ENCODE measurements around the gene ZNF451. TPM values are rescaled to one million over a fixed set of nuclear protein-coding genes. Genes with fewer than 3 reads are reported as not detected.

ZNF451 gene
- polyA plus RNA-seq, 1 donor from 2014 or later, result 60.2 TPM

DNA sequence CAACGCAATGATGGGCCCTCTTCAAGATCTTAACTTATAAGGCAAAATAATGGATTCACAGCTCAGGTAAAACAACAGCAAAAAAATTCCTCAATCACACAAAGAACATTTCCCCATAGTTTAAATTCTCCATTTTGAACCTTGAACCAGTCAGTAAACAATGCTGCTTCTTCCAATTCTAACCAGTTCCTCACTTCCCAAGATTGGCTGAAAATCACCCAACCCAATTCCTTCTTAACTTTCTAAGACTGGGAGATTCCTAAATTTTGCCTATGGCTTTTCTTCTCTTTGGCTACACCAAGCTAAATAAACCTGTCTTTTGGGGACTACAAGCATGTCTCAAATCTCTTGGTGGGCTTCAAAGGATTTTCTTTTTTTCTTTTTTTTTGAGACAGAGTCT, 3.1 kb upstream of the ZNF451 start:
- Histone ChIP-seq H4K20me1 (ENCODE audit: insufficient read depth) (no peaks in the 10 kb centered on the region), H3K4me3 (ENCODE audit: low read length) (no peak overlapping the region), H3K79me2 (replicated peaks; ENCODE audit: insufficient read depth, low read length) (peaks cover 6% of the 10 kb centered on the region), H3K9ac (ENCODE audit: low read length) (no peak overlapping the region), H3F3A (ENCODE audit: insufficient read depth, low read length, poor library complexity, severe bottlenecking) (no peaks in the 10 kb centered on the region), H3K9me2 (ENCODE audit: insufficient read depth, low read length) (no peaks in the 10 kb centered on the region), H3K27ac (ENCODE audit: low read length) (no peak overlapping the region), H3K27me3 (ENCODE audit: insufficient read depth, low read depth, low read length) (no peaks in the 10 kb centered on the region), H3K36me3 (ENCODE audit: insufficient read depth, low read length) (no peaks in the 10 kb centered on the region), H2AFZ (ENCODE audit: low read depth, low read length) (no peak overlapping the region), H3K4me2 (ENCODE audit: low read length) (no peak overlapping the region), H3K9me3 (ENCODE audit: low read length) (no peaks in the 10 kb centered on the region)
- TF ChIP-seq EP300 (conservative IDR thresholded peaks at IDR 0.05; ENCODE audit: poor library complexity, severe bottlenecking) (no peak), RAD21 (conservative IDR thresholded peaks at IDR 0.05) (no peak), SMC3 (conservative IDR thresholded peaks at IDR 0.05; ENCODE audit: poor library complexity) (no peak), MXI1 (conservative IDR thresholded peaks at IDR 0.05; ENCODE audit: poor library complexity, severe bottlenecking) (no peak)
- TF ChIP-seq, protein P1, sequence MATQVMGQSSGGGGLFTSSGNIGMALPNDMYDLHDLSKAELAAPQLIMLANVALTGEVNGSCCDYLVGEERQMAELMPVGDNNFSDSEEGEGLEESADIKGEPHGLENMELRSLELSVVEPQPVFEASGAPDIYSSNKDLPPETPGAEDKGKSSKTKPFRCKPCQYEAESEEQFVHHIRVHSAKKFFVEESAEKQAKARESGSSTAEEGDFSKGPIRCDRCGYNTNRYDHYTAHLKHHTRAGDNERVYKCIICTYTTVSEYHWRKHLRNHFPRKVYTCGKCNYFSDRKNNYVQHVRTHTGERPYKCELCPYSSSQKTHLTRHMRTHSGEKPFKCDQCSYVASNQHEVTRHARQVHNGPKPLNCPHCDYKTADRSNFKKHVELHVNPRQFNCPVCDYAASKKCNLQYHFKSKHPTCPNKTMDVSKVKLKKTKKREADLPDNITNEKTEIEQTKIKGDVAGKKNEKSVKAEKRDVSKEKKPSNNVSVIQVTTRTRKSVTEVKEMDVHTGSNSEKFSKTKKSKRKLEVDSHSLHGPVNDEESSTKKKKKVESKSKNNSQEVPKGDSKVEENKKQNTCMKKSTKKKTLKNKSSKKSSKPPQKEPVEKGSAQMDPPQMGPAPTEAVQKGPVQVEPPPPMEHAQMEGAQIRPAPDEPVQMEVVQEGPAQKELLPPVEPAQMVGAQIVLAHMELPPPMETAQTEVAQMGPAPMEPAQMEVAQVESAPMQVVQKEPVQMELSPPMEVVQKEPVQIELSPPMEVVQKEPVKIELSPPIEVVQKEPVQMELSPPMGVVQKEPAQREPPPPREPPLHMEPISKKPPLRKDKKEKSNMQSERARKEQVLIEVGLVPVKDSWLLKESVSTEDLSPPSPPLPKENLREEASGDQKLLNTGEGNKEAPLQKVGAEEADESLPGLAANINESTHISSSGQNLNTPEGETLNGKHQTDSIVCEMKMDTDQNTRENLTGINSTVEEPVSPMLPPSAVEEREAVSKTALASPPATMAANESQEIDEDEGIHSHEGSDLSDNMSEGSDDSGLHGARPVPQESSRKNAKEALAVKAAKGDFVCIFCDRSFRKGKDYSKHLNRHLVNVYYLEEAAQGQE (IDR thresholded peaks at IDR 0.05; ENCODE audit: borderline replicate concordance), result no peak
- TF ChIP-seq, protein P2, sequence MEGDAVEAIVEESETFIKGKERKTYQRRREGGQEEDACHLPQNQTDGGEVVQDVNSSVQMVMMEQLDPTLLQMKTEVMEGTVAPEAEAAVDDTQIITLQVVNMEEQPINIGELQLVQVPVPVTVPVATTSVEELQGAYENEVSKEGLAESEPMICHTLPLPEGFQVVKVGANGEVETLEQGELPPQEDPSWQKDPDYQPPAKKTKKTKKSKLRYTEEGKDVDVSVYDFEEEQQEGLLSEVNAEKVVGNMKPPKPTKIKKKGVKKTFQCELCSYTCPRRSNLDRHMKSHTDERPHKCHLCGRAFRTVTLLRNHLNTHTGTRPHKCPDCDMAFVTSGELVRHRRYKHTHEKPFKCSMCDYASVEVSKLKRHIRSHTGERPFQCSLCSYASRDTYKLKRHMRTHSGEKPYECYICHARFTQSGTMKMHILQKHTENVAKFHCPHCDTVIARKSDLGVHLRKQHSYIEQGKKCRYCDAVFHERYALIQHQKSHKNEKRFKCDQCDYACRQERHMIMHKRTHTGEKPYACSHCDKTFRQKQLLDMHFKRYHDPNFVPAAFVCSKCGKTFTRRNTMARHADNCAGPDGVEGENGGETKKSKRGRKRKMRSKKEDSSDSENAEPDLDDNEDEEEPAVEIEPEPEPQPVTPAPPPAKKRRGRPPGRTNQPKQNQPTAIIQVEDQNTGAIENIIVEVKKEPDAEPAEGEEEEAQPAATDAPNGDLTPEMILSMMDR (IDR thresholded peaks at IDR 0.05; ENCODE audit: poor library complexity, severe bottlenecking), result no peak

DNA sequence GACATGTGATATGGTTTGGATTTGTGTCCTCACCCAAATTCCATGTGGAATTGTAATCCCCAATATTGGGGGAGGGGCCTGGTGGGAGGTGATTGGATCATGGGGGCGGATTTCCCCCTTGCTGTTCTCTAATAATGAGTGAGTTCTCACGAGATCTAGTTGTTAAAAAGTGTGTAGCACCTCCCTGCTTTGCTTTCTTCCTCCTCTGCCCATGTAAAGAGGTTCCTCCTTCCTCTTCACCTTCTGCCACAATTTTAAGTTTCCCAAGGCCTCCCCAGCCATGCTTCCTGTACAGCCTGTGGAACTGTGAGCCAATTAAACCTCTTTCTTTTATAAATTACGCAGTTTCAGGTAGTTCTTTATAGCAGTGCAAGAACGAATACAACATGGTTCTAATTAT, 2.1 kb upstream of the ZNF451 start:
- Histone ChIP-seq H3K9me3 (ENCODE audit: low read length) (no peaks in the 10 kb centered on the region), H3K27me3 (ENCODE audit: insufficient read depth, low read depth, low read length) (no peaks in the 10 kb centered on the region)

More for the DNA sequence above, 2.1 kb upstream of the ZNF451 start:
- H3K9me2 ChIP-seq (ENCODE audit: insufficient read depth, low read length), result no peaks in the 10 kb centered on the region
- H3K36me3 ChIP-seq (ENCODE audit: insufficient read depth, low read length), result no peaks in the 10 kb centered on the region
- H4K20me1 ChIP-seq (ENCODE audit: insufficient read depth), result no peaks in the 10 kb centered on the region
- H3K4me3 ChIP-seq (ENCODE audit: low read length), result no peak overlapping the region
- H2AFZ ChIP-seq (ENCODE audit: low read depth, low read length), result no peak overlapping the region
- TF ChIP-seq SMC3 (conservative IDR thresholded peaks at IDR 0.05; ENCODE audit: poor library complexity), result no peak
- TF ChIP-seq MXI1 (conservative IDR thresholded peaks at IDR 0.05; ENCODE audit: poor library complexity, severe bottlenecking), result no peak
- TF ChIP-seq POLR2AphosphoS5 (IDR thresholded peaks at IDR 0.05), result no peak
- no peak for TF ChIP-seq EZH2 (IDR thresholded peaks at IDR 0.05; ENCODE audit: borderline replicate concordance, insufficient read depth, low read length, poor library complexity, severe bottlenecking)
- no peak for TF ChIP-seq TAF1 (IDR thresholded peaks at IDR 0.05; ENCODE audit: low read depth)
- TF ChIP-seq, protein P1 (IDR thresholded peaks at IDR 0.05; ENCODE audit: borderline replicate concordance), result no peak
- TF ChIP-seq, protein P2 (IDR thresholded peaks at IDR 0.05; ENCODE audit: poor library complexity, severe bottlenecking), result no peak
- no peak for TF ChIP-seq EP300 (conservative IDR thresholded peaks at IDR 0.05; ENCODE audit: poor library complexity, severe bottlenecking)
- TF ChIP-seq RAD21 (conservative IDR thresholded peaks at IDR 0.05), result no peak
- H3K4me2 ChIP-seq (ENCODE audit: low read length), result no peak overlapping the region
- H3K27ac ChIP-seq (ENCODE audit: low read length), result no peak overlapping the region
- no peak overlapping the region for H3K9ac ChIP-seq (ENCODE audit: low read length)
- peaks cover 16% of the 10 kb centered on the region for H3K79me2 ChIP-seq (replicated peaks; ENCODE audit: insufficient read depth, low read length)
- H3F3A ChIP-seq (ENCODE audit: insufficient read depth, low read length, poor library complexity, severe bottlenecking), result no peaks in the 10 kb centered on the region

Measured in neural cell (in vitro differentiated cells).